SU-DHL-6 (cell line): ENCODE data around the gene DEF6.

Source experiments
- EZH2phosphoT487 ChIP-seq: fragments of 200-600 bp; sonication (generic), shearing (Covaris generic); conservative IDR thresholded peaks from 2 replicates; pipeline ENCODE4 v1.6.1; 2018; ENCODE audit warnings: mild to moderate bottlenecking, antibody characterized with exemption, low read length, moderate library complexity, mixed read lengths
- TF ChIP-seq, protein P1 (sequence below): fragments of 200-600 bp; sonication (generic); IDR thresholded peaks from one replicate; pipeline ENCODE4 v1.5.1; 2017; ENCODE audit warnings: antibody characterized with exemption, mild to moderate bottlenecking, low read length, moderate library complexity; ENCODE audit not compliant: insufficient read depth, poor library complexity, severe bottlenecking

GRCh38 chr6:35343092-35343834, 45.6 kb downstream of the DEF6 start:
- TF ChIP-seq, protein P1, sequence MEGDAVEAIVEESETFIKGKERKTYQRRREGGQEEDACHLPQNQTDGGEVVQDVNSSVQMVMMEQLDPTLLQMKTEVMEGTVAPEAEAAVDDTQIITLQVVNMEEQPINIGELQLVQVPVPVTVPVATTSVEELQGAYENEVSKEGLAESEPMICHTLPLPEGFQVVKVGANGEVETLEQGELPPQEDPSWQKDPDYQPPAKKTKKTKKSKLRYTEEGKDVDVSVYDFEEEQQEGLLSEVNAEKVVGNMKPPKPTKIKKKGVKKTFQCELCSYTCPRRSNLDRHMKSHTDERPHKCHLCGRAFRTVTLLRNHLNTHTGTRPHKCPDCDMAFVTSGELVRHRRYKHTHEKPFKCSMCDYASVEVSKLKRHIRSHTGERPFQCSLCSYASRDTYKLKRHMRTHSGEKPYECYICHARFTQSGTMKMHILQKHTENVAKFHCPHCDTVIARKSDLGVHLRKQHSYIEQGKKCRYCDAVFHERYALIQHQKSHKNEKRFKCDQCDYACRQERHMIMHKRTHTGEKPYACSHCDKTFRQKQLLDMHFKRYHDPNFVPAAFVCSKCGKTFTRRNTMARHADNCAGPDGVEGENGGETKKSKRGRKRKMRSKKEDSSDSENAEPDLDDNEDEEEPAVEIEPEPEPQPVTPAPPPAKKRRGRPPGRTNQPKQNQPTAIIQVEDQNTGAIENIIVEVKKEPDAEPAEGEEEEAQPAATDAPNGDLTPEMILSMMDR, result no peak
- TF ChIP-seq EZH2phosphoT487, result no peak
